Transverse colon (tissue), 4 donors: ENCODE results near the gene CCDC160.

Source experiments
- CTCF ChIP-seq, 5 experiments: fragments of 200-600 bp in 3 of 5; fragments of 450-650 bp in 2 of 5; sonication (generic) in 3 of 5; IDR thresholded peaks; 1 replicate in 2 of 5; 2 replicates in 3 of 5; pipeline ENCODE4 v1.5.1; 2016 to 2017; ENCODE audit warnings: antibody characterized with exemption in 5 of 5, inconsistent platforms in 3 of 5, mild to moderate bottlenecking in 2 of 5, moderate library complexity in 1 of 5
- POLR2AphosphoS5 ChIP-seq, 3 donors: sonication (generic); formaldehyde crosslinking; IDR thresholded peaks; one replicate each; pipeline ENCODE4 v1.6.1; 2016; ENCODE audit warnings: antibody characterized with exemption in 3 of 3

- no peak for TF ChIP-seq CTCF (IDR thresholded peaks at IDR 0.05)
- TF ChIP-seq POLR2AphosphoS5 (IDR thresholded peaks at IDR 0.05) = no peak
Measured at GRCh38 chrX:134191281-134191680, 45.7 kb upstream of the CCDC160 start.
